ENCODE measurements around the gene HSP90B1. TPM values are rescaled to one million over a fixed set of nuclear protein-coding genes. Genes with fewer than 3 reads are reported as not detected.

Gene HSP90B1
- total and polyA plus RNA-seq, 10 of the 15 experiments (the other 5 are each of a cell fraction or from before 2014, with no cell fraction given), result 254 to 968 (median 560) TPM

- no peak for ATAC-seq
- SMC1A ChIA-PET (ENCODE audit: uncharacterized antibody, unreplicated experiment), result interaction anchor here (1.0 to 2.4 kb wide), 5 partner anchors 9 to 32 kb away, joined by 4 to 11 read pairs (median 7); no protein-coding TSS in a partner anchor
- CTCF ChIA-PET, result interaction anchor here (0.6 to 1.9 kb wide), 5 partner anchors 9 to 194 kb away, joined by 3 to 7 read pairs (median 3); no protein-coding TSS in a partner anchor
- RAD21 ChIA-PET (ENCODE audit: unreplicated experiment), result interaction anchor here (0.6 to 1.0 kb wide), 2 partner anchors 11 to 24 kb away, joined by 3 read pairs; no protein-coding TSS in a partner anchor
- no peak overlapping the region for H3K27ac ChIP-seq (ENCODE audit: control insufficient read depth, insufficient read depth)
- H2AFZ ChIP-seq (ENCODE audit: control insufficient read depth, low read depth, low read length), result no peak overlapping the region
- no peak for DNase-seq (ENCODE audit: low read depth, low spot score)
- H3K9ac ChIP-seq (ENCODE audit: control insufficient read depth, insufficient read depth, low read length), result no peak overlapping the region
- TF ChIP-seq IRF5 (IDR thresholded peaks at IDR 0.05; ENCODE audit: borderline replicate concordance), result no peak
- TF ChIP-seq NKRF (conservative IDR thresholded peaks at IDR 0.05), result no peak
- no peak for TF ChIP-seq IKZF2 (IDR thresholded peaks at IDR 0.05)
- TF ChIP-seq MTA2 (IDR thresholded peaks at IDR 0.05; ENCODE audit: low read depth), result no peak
- TF ChIP-seq ASH2L (IDR thresholded peaks at IDR 0.05; ENCODE audit: borderline replicate concordance, low read depth), result no peak
- TF ChIP-seq STAT3 (IDR thresholded peaks at IDR 0.05; ENCODE audit: low read depth, low read length), result no peak
- no peak for TF ChIP-seq ZSCAN29 (IDR thresholded peaks at IDR 0.05)
- no peak for TF ChIP-seq TCF12 (IDR thresholded peaks at IDR 0.05; ENCODE audit: low read depth, low read length)
- TF ChIP-seq KDM1A (IDR thresholded peaks at IDR 0.05; ENCODE audit: borderline replicate concordance), result no peak
- TF ChIP-seq E4F1 (IDR thresholded peaks at IDR 0.05; ENCODE audit: borderline replicate concordance, partially characterized antibody), result no peak
- TF ChIP-seq MYB (IDR thresholded peaks at IDR 0.05; ENCODE audit: borderline replicate concordance, low read depth, low read length), result no peak
- TF ChIP-seq PBX3 (IDR thresholded peaks at IDR 0.05; ENCODE audit: insufficient replicate concordance, low read depth, low read length), result no peak
- TF ChIP-seq CREB1 (IDR thresholded peaks at IDR 0.05; ENCODE audit: low read depth), result no peak
- in situ Hi-C loops (cut with MboI), result no loop called here
- FAIRE-seq, result no peak
- WGBS (ENCODE audit: insufficient coverage, insufficient replicate concordance, low lambda C conversion rate, missing lambda C conversion rate), result 81% methylated on average over 8 of the region's 8 CpGs
- H3K79me2 ChIP-seq (ENCODE audit: control insufficient read depth, insufficient read depth, low read length), result no peaks in the 10 kb centered on the region
- no peak overlapping the region for H3K4me2 ChIP-seq (ENCODE audit: control insufficient read depth, insufficient read depth)
- intact Hi-C loops (cut with micrococcal nuclease; ENCODE audit: unreplicated experiment), result no loop called here
- H3K4me1 ChIP-seq (ENCODE audit: control insufficient read depth, insufficient read depth, low read length), result no peaks in the 10 kb centered on the region
- BruUV-seq (replicated peaks), result no TSS peak
- no peaks in the 10 kb centered on the region for H3K36me3 ChIP-seq (ENCODE audit: control insufficient read depth in 2 of 2, insufficient read depth in 2 of 2, low read length in 1 of 2)
- H3K27me3 ChIP-seq (replicated peaks in 1 of 2; ENCODE audit: control insufficient read depth in 2 of 2, insufficient read depth in 2 of 2, low read length in 1 of 2), result no peaks in the 10 kb centered on the region
- no peaks in the 10 kb centered on the region for H3K9me3 ChIP-seq (replicated peaks; ENCODE audit: control insufficient read depth, insufficient read depth, low read length)
- POLR2A ChIA-PET, result interaction anchor here (1.0 to 1.8 kb wide), 4 partner anchors 8 to 230 kb away, joined by 3 to 5 read pairs (median 4); no protein-coding TSS in a partner anchor
- no peaks in the 10 kb centered on the region for H4K20me1 ChIP-seq (ENCODE audit: control insufficient read depth, insufficient read depth)
- H3K4me3 ChIP-seq, result no peak overlapping the region
Measured at GRCh38 chr12:103915306-103915705, 14.9 kb upstream of the HSP90B1 start.
